ENCODE results near the gene DMGDH.

The DMGDH gene

DNA sequence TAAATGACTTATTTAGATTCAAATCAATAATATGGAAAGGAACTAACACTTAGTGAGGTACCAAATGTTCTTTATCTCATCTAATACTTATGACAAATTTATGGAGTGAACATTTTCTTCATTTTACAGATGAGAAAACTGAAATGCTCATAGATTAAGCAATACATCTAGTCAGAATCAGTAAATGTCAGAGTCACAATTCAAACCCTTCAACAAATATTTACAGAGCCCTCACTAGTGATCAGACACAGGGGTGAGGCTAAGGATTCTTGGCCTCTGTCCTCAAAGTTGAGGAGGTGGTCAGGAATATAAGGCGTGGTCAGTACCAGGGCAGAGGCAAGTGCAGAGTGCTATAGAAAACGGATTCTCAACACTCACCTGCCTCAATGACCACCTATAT, 54.8 kb downstream of the DMGDH start:
- ATAC-seq: no peak
- TF ChIP-seq BACH2 (CRISPR knock-in tag; IDR thresholded peaks at IDR 0.05; ENCODE audit: borderline replicate concordance) (no peak), ZNF70 (CRISPR knock-in tag; IDR thresholded peaks at IDR 0.05) (no peak), RARB (CRISPR knock-in tag; IDR thresholded peaks at IDR 0.05) (no peak), ZFP30 (CRISPR knock-in tag; IDR thresholded peaks at IDR 0.05) (no peak), ZNF8 (CRISPR knock-in tag; IDR thresholded peaks at IDR 0.05) (no peak)

DNA sequence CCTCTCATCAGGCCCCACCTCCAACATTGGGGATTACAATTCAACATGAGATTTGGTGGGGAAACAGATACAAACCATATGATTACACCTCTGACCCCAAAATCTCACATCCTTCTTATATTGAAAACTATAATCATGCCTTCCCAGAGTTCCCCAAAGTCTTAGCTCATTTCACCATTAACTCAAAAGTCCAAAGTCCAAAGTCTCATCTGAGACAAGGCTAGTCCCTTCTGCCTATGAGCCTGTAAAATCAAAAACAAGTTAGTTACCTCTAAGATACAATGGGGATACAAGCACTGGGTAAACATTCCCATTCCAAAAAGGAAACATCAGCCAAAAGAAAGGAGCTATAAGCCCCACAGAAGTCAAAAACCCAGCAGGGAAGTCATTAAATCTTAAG, 57.6 kb downstream of the DMGDH start:
- no peak for ATAC-seq
- no peak for TF ChIP-seq ISL1 (CRISPR knock-in tag; IDR thresholded peaks at IDR 0.05)
- no peak for TF ChIP-seq CREB5 (CRISPR knock-in tag; IDR thresholded peaks at IDR 0.05; ENCODE audit: low read depth)
- no peak for TF ChIP-seq ZNF8 (CRISPR knock-in tag; IDR thresholded peaks at IDR 0.05)
- no peak for TF ChIP-seq PPARA (CRISPR knock-in tag; IDR thresholded peaks at IDR 0.05; ENCODE audit: borderline replicate concordance)
- no peak for TF ChIP-seq ZNF70 (CRISPR knock-in tag; IDR thresholded peaks at IDR 0.05)
- TF ChIP-seq SNAI2 (CRISPR knock-in tag; IDR thresholded peaks at IDR 0.05): no peak
- no peak for TF ChIP-seq OSR1 (CRISPR knock-in tag; IDR thresholded peaks at IDR 0.05)

- TF ChIP-seq ARNTL (CRISPR knock-in tag; IDR thresholded peaks at IDR 0.05; ENCODE audit: borderline replicate concordance, low read depth) (no peak), TSHZ2 (CRISPR knock-in tag; IDR thresholded peaks at IDR 0.05) (no peak)
- peak; percentile 41; the same call in 1 of the 3 replicates for ATAC-seq
Measured at GRCh38 chr5:79011219-79011836, 58.1 kb downstream of the DMGDH start.

DNA sequence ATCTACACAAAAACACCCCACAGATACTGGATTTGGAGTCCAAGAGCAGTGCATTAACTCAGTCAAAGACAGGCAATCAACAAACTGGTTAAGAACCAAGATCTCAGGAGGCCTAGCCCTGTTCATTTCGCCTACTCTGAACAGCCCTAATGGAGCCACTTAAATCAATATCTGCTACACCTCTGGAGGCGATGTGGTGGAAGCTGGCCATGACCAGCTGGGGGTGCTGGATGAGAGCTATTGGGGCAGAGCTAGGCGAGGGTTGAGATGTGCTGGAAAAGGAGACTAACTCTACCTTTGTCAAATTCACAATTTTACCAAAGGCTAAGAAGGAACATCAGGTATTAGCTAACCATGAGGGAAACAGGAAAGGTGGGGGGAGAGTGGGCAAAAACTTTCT, 61.1 kb downstream of the DMGDH start:
- TF ChIP-seq ZFP30 (CRISPR knock-in tag; IDR thresholded peaks at IDR 0.05): no peak
- no peak for TF ChIP-seq CREB5 (CRISPR knock-in tag; IDR thresholded peaks at IDR 0.05; ENCODE audit: low read depth)
- no peak for TF ChIP-seq PPARA (CRISPR knock-in tag; IDR thresholded peaks at IDR 0.05; ENCODE audit: borderline replicate concordance)
- no peak for TF ChIP-seq ISL1 (CRISPR knock-in tag; IDR thresholded peaks at IDR 0.05)
- TF ChIP-seq ESRRG (CRISPR knock-in tag; IDR thresholded peaks at IDR 0.05): no peak
- TF ChIP-seq TOX (CRISPR knock-in tag; IDR thresholded peaks at IDR 0.05; ENCODE audit: borderline replicate concordance): no peak
- ATAC-seq: no peak

DNA sequence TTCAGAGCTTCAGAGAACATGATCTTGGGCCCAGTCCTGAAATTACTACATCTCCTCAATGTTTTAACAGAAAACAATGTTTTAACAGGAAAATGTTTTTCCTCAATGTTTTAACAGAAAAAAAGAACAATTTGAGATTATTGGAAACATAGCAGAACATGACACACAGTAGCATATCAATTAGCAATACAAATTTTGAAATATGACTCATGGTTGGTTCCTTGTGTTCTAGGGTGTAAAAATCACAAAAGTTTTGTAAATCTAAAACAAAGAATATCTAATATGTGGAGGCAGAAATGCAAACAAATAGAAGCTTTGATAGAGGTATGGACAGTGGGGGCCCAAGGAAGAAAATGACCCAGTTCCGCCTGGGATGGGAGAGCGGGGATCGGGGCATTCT, 61.6 kb downstream of the DMGDH start:
- ATAC-seq: no peak
- no peak for TF ChIP-seq CREB5 (CRISPR knock-in tag; IDR thresholded peaks at IDR 0.05; ENCODE audit: low read depth)
- TF ChIP-seq ESRRG (CRISPR knock-in tag; IDR thresholded peaks at IDR 0.05): no peak
- TF ChIP-seq ZNF70 (CRISPR knock-in tag; IDR thresholded peaks at IDR 0.05): no peak
- TF ChIP-seq, protein P1, sequence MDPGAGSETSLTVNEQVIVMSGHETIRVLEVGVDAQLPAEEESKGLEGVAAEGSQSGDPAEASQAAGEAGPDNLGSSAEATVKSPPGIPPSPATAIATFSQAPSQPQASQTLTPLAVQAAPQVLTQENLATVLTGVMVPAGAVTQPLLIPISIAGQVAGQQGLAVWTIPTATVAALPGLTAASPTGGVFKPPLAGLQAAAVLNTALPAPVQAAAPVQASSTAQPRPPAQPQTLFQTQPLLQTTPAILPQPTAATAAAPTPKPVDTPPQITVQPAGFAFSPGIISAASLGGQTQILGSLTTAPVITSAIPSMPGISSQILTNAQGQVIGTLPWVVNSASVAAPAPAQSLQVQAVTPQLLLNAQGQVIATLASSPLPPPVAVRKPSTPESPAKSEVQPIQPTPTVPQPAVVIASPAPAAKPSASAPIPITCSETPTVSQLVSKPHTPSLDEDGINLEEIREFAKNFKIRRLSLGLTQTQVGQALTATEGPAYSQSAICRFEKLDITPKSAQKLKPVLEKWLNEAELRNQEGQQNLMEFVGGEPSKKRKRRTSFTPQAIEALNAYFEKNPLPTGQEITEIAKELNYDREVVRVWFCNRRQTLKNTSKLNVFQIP (CRISPR knock-in tag; IDR thresholded peaks at IDR 0.05; ENCODE audit: borderline replicate concordance, low read depth): no peak
- no peak for TF ChIP-seq ZFP30 (CRISPR knock-in tag; IDR thresholded peaks at IDR 0.05)
- no peak for TF ChIP-seq RARB (CRISPR knock-in tag; IDR thresholded peaks at IDR 0.05)
- no peak for TF ChIP-seq TOX (CRISPR knock-in tag; IDR thresholded peaks at IDR 0.05; ENCODE audit: borderline replicate concordance)
- TF ChIP-seq ZC3H10 (CRISPR knock-in tag; IDR thresholded peaks at IDR 0.05): no peak
- TF ChIP-seq BACH2 (CRISPR knock-in tag; IDR thresholded peaks at IDR 0.05; ENCODE audit: borderline replicate concordance): no peak
- TF ChIP-seq ARNTL (CRISPR knock-in tag; IDR thresholded peaks at IDR 0.05; ENCODE audit: borderline replicate concordance, low read depth): no peak
- no peak for TF ChIP-seq CSDC2 (CRISPR knock-in tag; IDR thresholded peaks at IDR 0.05)
- TF ChIP-seq, protein P2, sequence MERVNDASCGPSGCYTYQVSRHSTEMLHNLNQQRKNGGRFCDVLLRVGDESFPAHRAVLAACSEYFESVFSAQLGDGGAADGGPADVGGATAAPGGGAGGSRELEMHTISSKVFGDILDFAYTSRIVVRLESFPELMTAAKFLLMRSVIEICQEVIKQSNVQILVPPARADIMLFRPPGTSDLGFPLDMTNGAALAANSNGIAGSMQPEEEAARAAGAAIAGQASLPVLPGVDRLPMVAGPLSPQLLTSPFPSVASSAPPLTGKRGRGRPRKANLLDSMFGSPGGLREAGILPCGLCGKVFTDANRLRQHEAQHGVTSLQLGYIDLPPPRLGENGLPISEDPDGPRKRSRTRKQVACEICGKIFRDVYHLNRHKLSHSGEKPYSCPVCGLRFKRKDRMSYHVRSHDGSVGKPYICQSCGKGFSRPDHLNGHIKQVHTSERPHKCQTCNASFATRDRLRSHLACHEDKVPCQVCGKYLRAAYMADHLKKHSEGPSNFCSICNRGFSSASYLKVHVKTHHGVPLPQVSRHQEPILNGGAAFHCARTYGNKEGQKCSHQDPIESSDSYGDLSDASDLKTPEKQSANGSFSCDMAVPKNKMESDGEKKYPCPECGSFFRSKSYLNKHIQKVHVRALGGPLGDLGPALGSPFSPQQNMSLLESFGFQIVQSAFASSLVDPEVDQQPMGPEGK (CRISPR knock-in tag; IDR thresholded peaks at IDR 0.05; ENCODE audit: borderline replicate concordance): no peak
- TF ChIP-seq SNAI2 (CRISPR knock-in tag; IDR thresholded peaks at IDR 0.05): no peak
- no peak for TF ChIP-seq TSHZ2 (CRISPR knock-in tag; IDR thresholded peaks at IDR 0.05)
- no peak for TF ChIP-seq ZFP3 (CRISPR knock-in tag; IDR thresholded peaks at IDR 0.05)

All from SK-N-SH treated with all-trans-retinoic acid at 6 μM for 48 hours (cell line).